Thoracic aorta (tissue), 2 donors: ENCODE measurements around the gene NUDT22. TPM values are rescaled to one million over a fixed set of nuclear protein-coding genes. Genes with fewer than 3 reads are reported as not detected.

Source experiments
- ATAC-seq: fragments of 150-250 bp; one replicate; pipeline ENCODE4 v1.8.0; 2017; ENCODE audit warnings: low read depth; ENCODE audit not compliant: insufficient number of reproducible peaks, low FRiP score
- DNase-seq: peaks from one replicate; pipeline ENCODE4 v3.0.0-alpha.2; 2020; ENCODE audit warnings: low spot score
- H3K27ac ChIP-seq, 2 donors: fragments of 200-600 bp; sonication (generic); 1 replicate in 1 of 2; 2 replicates in 1 of 2; pipeline ENCODE4 v1.5.1; 2016; ENCODE audit warnings: mild to moderate bottlenecking in 2 of 2, moderate library complexity in 2 of 2
- H3K27me3 ChIP-seq: fragments of 200-600 bp; sonication (generic); replicated peaks from 2 replicates; pipeline ENCODE4 v1.6.0; 2016; ENCODE audit warnings: mild to moderate bottlenecking; ENCODE audit not compliant: insufficient read depth
- H3K36me3 ChIP-seq: fragments of 200-600 bp; sonication (generic); one replicate; pipeline ENCODE4 v1.5.1; 2016
- H3K4me1 ChIP-seq, 2 donors: fragments of 200-600 bp; sonication (generic); 1 replicate in 1 of 2; 2 replicates in 1 of 2; pipeline versions ENCODE4 v1.5.1 to v1.6.0; 2016; ENCODE audit warnings: low read depth in 2 of 2, mild to moderate bottlenecking in 1 of 2; ENCODE audit not compliant: control insufficient read depth in 1 of 2
- H3K4me3 ChIP-seq: fragments of 200-600 bp; sonication (generic); 2 replicates; pipeline ENCODE4 v1.5.1; 2016; ENCODE audit warnings: mild to moderate bottlenecking
- H3K9me3 ChIP-seq: fragments of 200-600 bp; sonication (generic); 2 replicates; pipeline ENCODE4 v1.5.1; 2016
- total RNA-seq, 2 donors: library from RNA; depleted of rRNA; stranded (reverse); fragments of >200 nt; gene quantifications; one replicate each; pipeline versions ENCODE4 v1.1.0 to v1.2.3, GENCODE V29; 2016
- TF ChIP-seq, protein P1 (sequence below): fragments of 200-600 bp; sonication (generic); IDR thresholded peaks from one replicate; pipeline ENCODE4 v1.5.1; 2019; ENCODE audit warnings: antibody characterized with exemption

Gene NUDT22
- total RNA-seq, 2 donors from 2014 or later = 52.3 to 61.6 TPM

DNA sequence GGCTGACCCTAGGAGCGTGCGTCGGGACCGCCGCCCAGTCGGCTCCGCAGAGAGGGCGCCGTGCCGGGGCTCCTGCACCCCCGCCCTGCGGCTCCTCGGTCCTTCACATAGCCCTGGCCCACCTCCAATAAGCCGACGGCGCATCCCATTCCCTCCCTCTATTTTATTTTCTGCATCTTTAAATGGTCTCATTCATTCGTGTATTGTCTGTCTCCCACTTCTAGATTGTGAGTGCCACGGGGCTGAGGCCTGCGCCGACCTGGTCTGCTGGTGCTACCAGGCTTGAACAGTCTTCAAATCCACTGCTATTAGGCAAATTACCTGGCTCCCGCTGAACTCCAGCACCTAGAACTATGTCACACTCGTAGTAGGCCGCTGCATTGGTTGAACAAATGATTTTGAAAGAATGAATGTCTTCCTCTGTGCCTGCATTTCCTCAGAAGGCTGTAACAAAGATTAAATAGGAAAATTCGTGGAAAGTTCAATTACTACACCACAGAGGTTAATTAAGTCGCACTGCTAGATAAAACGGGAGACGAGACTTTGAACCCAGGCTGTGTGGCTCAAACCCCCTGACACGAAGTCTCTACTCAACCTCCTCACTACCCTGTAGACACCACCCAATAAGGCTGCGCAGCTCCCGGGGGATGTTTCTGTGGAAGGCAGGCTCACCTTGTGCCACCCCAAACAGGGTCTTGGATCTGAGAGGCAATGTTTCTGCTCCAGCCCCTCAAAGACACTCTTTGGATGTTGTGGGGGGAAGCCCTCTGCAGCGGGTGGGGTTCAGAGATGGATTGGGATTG lies 21.9 kb downstream of the NUDT22 start:
- TF ChIP-seq, protein P1, sequence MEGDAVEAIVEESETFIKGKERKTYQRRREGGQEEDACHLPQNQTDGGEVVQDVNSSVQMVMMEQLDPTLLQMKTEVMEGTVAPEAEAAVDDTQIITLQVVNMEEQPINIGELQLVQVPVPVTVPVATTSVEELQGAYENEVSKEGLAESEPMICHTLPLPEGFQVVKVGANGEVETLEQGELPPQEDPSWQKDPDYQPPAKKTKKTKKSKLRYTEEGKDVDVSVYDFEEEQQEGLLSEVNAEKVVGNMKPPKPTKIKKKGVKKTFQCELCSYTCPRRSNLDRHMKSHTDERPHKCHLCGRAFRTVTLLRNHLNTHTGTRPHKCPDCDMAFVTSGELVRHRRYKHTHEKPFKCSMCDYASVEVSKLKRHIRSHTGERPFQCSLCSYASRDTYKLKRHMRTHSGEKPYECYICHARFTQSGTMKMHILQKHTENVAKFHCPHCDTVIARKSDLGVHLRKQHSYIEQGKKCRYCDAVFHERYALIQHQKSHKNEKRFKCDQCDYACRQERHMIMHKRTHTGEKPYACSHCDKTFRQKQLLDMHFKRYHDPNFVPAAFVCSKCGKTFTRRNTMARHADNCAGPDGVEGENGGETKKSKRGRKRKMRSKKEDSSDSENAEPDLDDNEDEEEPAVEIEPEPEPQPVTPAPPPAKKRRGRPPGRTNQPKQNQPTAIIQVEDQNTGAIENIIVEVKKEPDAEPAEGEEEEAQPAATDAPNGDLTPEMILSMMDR = no peak
- H3K27me3 ChIP-seq = no peaks in the 10 kb centered on the region
- peak overlapping the region in 1 of 2 donors; percentile 93 for H3K27ac ChIP-seq
- peaks cover 22 to 47% of the 10 kb centered on the region in 2 donors for H3K4me1 ChIP-seq
- DNase-seq = no peak
- no peaks in the 10 kb centered on the region for H3K9me3 ChIP-seq
- H3K4me3 ChIP-seq = peak overlapping the region; percentile 98
- no peak for ATAC-seq
- peaks cover 9% of the 10 kb centered on the region for H3K36me3 ChIP-seq

DNA sequence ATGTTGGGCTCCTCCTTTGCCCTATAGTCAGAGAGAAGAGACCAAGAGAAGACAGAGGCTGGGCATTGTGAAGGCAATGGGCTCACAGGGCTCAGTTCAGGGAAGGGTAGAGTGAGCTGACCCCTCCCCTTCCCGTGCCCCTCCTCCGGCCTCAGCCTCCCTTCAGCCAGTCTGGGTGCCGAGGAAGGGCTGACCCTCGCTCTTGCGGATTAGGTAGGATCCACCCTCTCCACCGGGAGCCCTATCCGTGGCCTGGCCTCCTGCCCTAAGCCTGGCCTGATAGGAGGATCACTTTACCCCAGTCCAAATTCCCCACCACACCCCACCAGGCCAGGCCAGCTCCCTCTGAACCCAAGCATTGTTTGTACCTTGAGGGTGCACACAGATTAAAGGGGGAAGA lies 22.5 kb downstream of the NUDT22 start:
- peaks cover 27 to 48% of the 10 kb centered on the region in 2 donors for H3K4me1 ChIP-seq
- H3K9me3 ChIP-seq = no peaks in the 10 kb centered on the region
- no peak overlapping the region for H3K4me3 ChIP-seq
- no peak for DNase-seq
- TF ChIP-seq, protein P1 = no peak
- H3K27ac ChIP-seq = no peak overlapping the region
- no peak for ATAC-seq
- H3K27me3 ChIP-seq = no peaks in the 10 kb centered on the region
- peaks cover 5% of the 10 kb centered on the region for H3K36me3 ChIP-seq

DNA sequence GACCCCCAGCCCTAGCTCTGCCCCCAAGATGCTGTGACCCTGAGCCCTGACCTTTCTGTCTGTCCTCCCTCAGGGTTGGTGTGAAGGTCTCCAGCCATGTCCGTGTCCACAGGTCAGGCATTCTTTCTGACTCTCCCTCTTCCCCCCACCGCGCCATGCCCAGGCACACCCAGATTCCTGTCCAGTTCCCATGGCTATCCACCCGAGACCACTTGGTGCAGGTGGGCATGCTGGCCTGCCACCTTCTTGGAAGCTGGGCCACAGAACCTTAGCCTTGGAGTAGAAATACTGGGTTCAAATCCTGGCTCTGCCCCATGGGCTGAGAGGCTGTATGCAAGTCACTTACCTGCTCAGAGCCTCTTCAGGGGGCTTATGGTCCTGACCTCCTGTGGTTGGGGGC lies 23.0 kb downstream of the NUDT22 start:
- H3K9me3 ChIP-seq = no peaks in the 10 kb centered on the region
- no peaks in the 10 kb centered on the region for H3K27me3 ChIP-seq
- H3K4me1 ChIP-seq = peaks cover 27 to 52% of the 10 kb centered on the region in 2 donors
- H3K36me3 ChIP-seq = peaks cover under 1% of the 10 kb centered on the region
- H3K4me3 ChIP-seq = no peak overlapping the region
- TF ChIP-seq, protein P1 = no peak
- DNase-seq (no peak), ATAC-seq (no peak)
- H3K27ac ChIP-seq = no peak overlapping the region

DNA sequence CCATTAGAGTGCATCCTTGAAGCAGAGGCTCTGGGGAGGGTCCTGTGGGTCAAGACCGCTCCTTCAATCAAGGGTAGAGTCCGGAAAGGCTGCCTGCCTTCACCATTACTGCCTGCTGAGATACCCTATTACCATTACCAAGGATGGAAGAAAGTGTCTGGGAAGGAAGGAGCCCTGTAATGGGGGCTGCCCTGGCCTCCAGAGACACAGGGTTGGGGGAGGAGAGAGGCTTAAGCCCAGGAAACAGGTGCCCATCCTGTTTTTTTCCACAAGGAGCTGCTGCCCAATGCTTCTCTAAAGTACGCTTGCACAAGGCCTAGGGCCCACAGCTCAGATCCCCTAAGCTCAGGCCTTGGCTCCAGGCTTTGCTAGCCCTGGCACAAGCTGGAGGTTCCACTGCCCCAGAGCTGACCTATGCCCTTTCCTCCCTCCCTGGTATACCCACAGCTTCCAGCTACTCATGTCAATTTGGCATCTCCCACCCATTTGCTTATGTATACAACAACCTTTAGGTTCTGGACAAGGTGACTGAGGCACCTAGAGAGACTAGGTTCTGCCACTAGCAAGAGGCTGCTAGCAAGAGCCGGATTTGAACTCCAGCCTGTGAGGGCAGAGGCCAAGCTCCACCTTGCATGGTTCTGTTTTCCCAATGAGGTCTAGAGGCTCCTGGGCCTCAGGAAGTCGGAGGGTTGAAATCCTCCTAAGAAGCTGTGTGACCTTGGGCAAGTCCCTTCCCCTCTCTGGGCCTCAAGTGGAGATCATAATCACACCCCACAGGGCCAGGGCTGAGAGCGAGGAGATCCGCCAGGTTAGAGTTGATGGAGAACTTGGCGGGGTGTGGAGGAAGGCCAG lies 23.7 kb downstream of the NUDT22 start:
- Histone ChIP-seq H3K4me1 (peaks cover 26 to 51% of the 10 kb centered on the region in 2 donors), H3K27me3 (no peaks in the 10 kb centered on the region), H3K27ac (no peak overlapping the region), H3K9me3 (no peaks in the 10 kb centered on the region), H3K4me3 (no peak overlapping the region), H3K36me3 (no peaks in the 10 kb centered on the region)
- DNase-seq (no peak), ATAC-seq (no peak)
- TF ChIP-seq, protein P1 = no peak

DNA sequence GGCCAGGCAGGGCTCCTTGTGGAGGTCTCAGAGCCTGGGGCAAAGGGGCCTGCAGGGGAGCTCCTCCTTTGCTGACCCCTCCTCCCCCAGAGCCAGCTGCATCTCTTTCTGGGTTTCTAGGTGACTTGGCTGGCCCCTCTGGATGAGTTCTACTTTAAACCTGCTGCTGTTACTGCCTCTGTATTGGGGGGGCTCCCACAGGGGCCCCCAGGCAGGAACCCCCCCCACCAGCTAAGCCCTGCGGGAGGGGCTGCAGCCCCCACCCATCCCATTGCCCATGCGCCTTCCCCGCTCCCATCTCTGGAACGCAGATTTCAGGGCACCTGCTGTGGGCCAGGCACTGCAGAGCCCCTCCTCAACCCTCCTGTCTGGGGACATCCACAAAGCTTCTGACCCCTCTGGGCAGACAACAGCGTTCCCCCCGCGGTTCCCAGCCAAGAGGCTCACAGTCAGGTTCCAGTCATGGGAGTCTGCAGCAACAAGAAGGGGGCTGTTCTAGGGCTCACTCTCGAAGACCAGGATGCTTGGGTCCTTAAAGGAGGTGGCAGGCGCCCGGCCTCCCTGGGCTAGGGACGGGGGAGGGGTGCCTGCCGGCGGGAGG lies 24.4 kb downstream of the NUDT22 start:
- no peak for DNase-seq

More for the DNA sequence above, 24.4 kb downstream of the NUDT22 start:
- peaks cover 5% of the 10 kb centered on the region for H3K36me3 ChIP-seq
- no peaks in the 10 kb centered on the region for H3K27me3 ChIP-seq
- ATAC-seq = no peak
- TF ChIP-seq, protein P1 = no peak
- H3K9me3 ChIP-seq = no peaks in the 10 kb centered on the region
- no peak overlapping the region for H3K27ac ChIP-seq
- H3K4me3 ChIP-seq = peak overlapping the region; percentile 82
- peaks cover 19 to 44% of the 10 kb centered on the region in 2 donors for H3K4me1 ChIP-seq
